Measurements from ENCODE around the gene CCDC82. TPM values are rescaled to one million over a fixed set of nuclear protein-coding genes. Genes with fewer than 3 reads are reported as not detected.

The CCDC82 gene
- total RNA-seq, 1 donor from 2014 or later, result 25.6 TPM

- DNase-seq (ENCODE audit: low spot score in 2 of 2, unreplicated experiment in 2 of 2), result no peak
- TF ChIP-seq CTCF (IDR thresholded peaks at IDR 0.05; ENCODE audit: unreplicated experiment), result no peak
- Mint-ChIP-seq H3K27ac (no peak overlapping the region), H3K27me3 (ENCODE audit: low read depth) (no peaks in the 10 kb centered on the region), H3K9me3 (peaks cover 18% of the 10 kb centered on the region), H3K4me1 (peaks cover 34% of the 10 kb centered on the region), H3K4me3 (peak overlapping the region; percentile 33), H3K36me3 (peaks cover 20% of the 10 kb centered on the region)
Measured at GRCh38 chr11:96391698-96392307, 2.1 kb upstream of the CCDC82 start.

- no peak for DNase-seq (ENCODE audit: low spot score in 2 of 2, unreplicated experiment in 2 of 2)
- H3K27ac Mint-ChIP-seq, result peak overlapping the region; percentile 98
- H3K27me3 Mint-ChIP-seq (ENCODE audit: low read depth), result no peaks in the 10 kb centered on the region
- H3K4me3 Mint-ChIP-seq, result peak overlapping the region; percentile 96
- H3K9me3 Mint-ChIP-seq, result peaks cover 18% of the 10 kb centered on the region
- TF ChIP-seq CTCF (IDR thresholded peaks at IDR 0.05; ENCODE audit: unreplicated experiment), result no peak
- peaks cover 31% of the 10 kb centered on the region for H3K4me1 Mint-ChIP-seq
- H3K36me3 Mint-ChIP-seq, result peaks cover 20% of the 10 kb centered on the region
Measured at GRCh38 chr11:96390488-96390792, 728 bp upstream of the CCDC82 start.

- TF ChIP-seq CTCF (IDR thresholded peaks at IDR 0.05; ENCODE audit: unreplicated experiment), result no peak
- no peak for DNase-seq (ENCODE audit: low spot score in 2 of 2, unreplicated experiment in 2 of 2)
- Mint-ChIP-seq H3K27ac (peak overlapping the region; percentile 98), H3K4me3 (peak overlapping the region; percentile 96), H3K9me3 (peaks cover 18% of the 10 kb centered on the region), H3K36me3 (peaks cover 24% of the 10 kb centered on the region), H3K4me1 (peaks cover 27% of the 10 kb centered on the region), H3K27me3 (ENCODE audit: low read depth) (no peaks in the 10 kb centered on the region)
Measured at GRCh38 chr11:96388891-96389719, 607 bp downstream of the CCDC82 start.

GRCh38 chr11:96385187-96385586 is 4.5 kb downstream of the CCDC82 start:
- peaks cover 12% of the 10 kb centered on the region for H3K36me3 Mint-ChIP-seq
- no peaks in the 10 kb centered on the region for H3K27me3 Mint-ChIP-seq (ENCODE audit: low read depth)
- no peak for DNase-seq (ENCODE audit: low spot score in 2 of 2, unreplicated experiment in 2 of 2)
- no peak for TF ChIP-seq CTCF (IDR thresholded peaks at IDR 0.05; ENCODE audit: unreplicated experiment)
- H3K4me1 Mint-ChIP-seq, result peaks cover 19% of the 10 kb centered on the region
- H3K27ac Mint-ChIP-seq, result no peak overlapping the region
- H3K9me3 Mint-ChIP-seq, result no peaks in the 10 kb centered on the region
- no peak overlapping the region for H3K4me3 Mint-ChIP-seq

- no peak for DNase-seq (ENCODE audit: low spot score in 2 of 2, unreplicated experiment in 2 of 2)
- Mint-ChIP-seq H3K4me1 (peaks cover 19% of the 10 kb centered on the region), H3K9me3 (no peaks in the 10 kb centered on the region), H3K27ac (no peak overlapping the region), H3K36me3 (peaks cover 15% of the 10 kb centered on the region), H3K4me3 (no peak overlapping the region), H3K27me3 (ENCODE audit: low read depth) (no peaks in the 10 kb centered on the region)
- no peak for TF ChIP-seq CTCF (IDR thresholded peaks at IDR 0.05; ENCODE audit: unreplicated experiment)
Measured at GRCh38 chr11:96384156-96384555, 5.6 kb downstream of the CCDC82 start.
